Body of pancreas (tissue), 4 donors: Measurements from ENCODE around the gene SERPINA12. TPM values are rescaled to one million over a fixed set of nuclear protein-coding genes. Genes with fewer than 3 reads are reported as not detected.

Source experiments
- ATAC-seq: fragments of 150-250 bp; one replicate; pipeline ENCODE4 v1.9.1; 2016
- DNase-seq, 4 donors: peaks; one replicate each; pipeline ENCODE4 v3.0.0-alpha.2; 2019
- H3K27ac ChIP-seq, 4 donors: fragments of 200-600 bp; sonication (generic); 1 replicate in 3 of 4; 2 replicates in 1 of 4; pipeline versions ENCODE4 v1.5.1 to v1.6.1; 2016 to 2019; ENCODE audit warnings: mild to moderate bottlenecking in 1 of 4, mixed read lengths in 1 of 4, moderate library complexity in 1 of 4
- H3K27me3 ChIP-seq, 2 donors: fragments of 200-600 bp; sonication (generic); one replicate each; pipeline ENCODE4 v1.6.0; 2016; ENCODE audit warnings: mild to moderate bottlenecking in 1 of 2
- H3K36me3 ChIP-seq, 2 donors: fragments of 200-600 bp; sonication (generic); replicated peaks in 1 of 2; 2 replicates each; pipeline ENCODE4 v1.5.1; 2016; ENCODE audit warnings: low read depth in 2 of 2; ENCODE audit not compliant: insufficient read depth in 1 of 2
- H3K4me1 ChIP-seq: fragments of 200-600 bp; sonication (generic); one replicate; pipeline ENCODE4 v1.6.0; 2016
- H3K4me3 ChIP-seq, 2 donors: fragments of 200-600 bp; sonication (generic); 1 replicate in 1 of 2; 2 replicates in 1 of 2; pipeline ENCODE4 v1.5.1; 2016 to 2019
- H3K9me3 ChIP-seq, 3 donors: fragments of 200-600 bp; sonication (generic); 1 replicate in 2 of 3; 2 replicates in 1 of 3; pipeline ENCODE4 v1.5.1; 2016
- POLR2A ChIP-seq, 3 donors: fragments of 450-650 bp; IDR thresholded peaks; one replicate each; pipeline ENCODE4 v1.6.1; 2016; ENCODE audit warnings: antibody characterized with exemption in 3 of 3, mild to moderate bottlenecking in 2 of 3
- WGBS, 2 donors: methylation state at CpG; one replicate each; pipeline ENCODE4 v1.1.5; 2017; 5-methylcytosine and 5-hydroxymethylcytosine counted together
- intact Hi-C: fragments of 100-400 bp; cut with DNase I; formaldehyde crosslinking; loops from one replicate; pipeline ENCODE4 v1.15.1; 2023
- total RNA-seq, 2 donors: library from RNA; depleted of rRNA; stranded (reverse); fragments of >200 nt; gene quantifications; one replicate each; pipeline ENCODE4 v1.1.0, GENCODE V29; 2016
- TF ChIP-seq, protein P1 (sequence below), 7 experiments: fragments of 450-650 bp in 4 of 7; fragments of 200-600 bp in 3 of 7; sonication (generic) in 3 of 7; IDR thresholded peaks; one replicate each; pipeline ENCODE4 v1.5.1; 2016 to 2019; ENCODE audit warnings: antibody characterized with exemption in 7 of 7

SERPINA12 gene
- total RNA-seq, 2 donors from 2014 or later, result not detected

DNA sequence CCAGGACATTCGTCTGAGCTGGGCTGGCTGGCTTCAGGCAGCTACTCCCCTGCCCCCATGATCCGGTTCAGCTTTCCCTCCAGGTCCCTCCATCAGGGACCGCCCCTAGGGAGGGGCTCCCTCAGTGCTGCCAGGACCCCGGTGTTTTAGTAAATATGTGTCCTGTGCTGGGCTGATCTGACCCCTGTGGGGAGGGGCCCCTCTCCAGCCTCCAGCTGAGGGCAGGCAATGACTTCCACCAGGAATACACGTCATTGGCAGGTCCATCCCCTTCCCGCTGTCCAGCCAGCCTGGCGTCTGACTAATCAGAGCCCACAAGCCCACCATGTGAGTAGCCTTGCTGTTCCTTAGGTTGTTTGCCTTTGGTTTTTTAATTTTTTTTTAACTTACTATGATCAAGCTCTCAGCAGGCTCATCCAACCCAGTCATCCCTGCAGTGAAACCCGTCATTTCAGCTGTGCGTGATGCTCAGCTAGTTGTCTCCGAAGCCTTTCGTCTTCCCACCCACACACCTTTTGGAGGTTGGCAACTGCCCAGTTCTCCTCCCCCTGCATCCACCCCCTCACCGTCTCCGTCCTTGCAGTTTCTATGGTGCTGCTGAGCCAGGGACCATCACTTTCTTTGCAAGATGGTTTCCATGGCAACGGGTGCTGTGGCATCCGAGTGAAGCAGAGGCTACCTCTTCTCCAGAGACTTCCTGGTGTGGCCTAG lies 36.0 kb upstream of the SERPINA12 start:
- 76 to 81% methylated on average over 12 to 15 of the region's 15 CpGs for WGBS, 2 donors
- TF ChIP-seq, protein P1, sequence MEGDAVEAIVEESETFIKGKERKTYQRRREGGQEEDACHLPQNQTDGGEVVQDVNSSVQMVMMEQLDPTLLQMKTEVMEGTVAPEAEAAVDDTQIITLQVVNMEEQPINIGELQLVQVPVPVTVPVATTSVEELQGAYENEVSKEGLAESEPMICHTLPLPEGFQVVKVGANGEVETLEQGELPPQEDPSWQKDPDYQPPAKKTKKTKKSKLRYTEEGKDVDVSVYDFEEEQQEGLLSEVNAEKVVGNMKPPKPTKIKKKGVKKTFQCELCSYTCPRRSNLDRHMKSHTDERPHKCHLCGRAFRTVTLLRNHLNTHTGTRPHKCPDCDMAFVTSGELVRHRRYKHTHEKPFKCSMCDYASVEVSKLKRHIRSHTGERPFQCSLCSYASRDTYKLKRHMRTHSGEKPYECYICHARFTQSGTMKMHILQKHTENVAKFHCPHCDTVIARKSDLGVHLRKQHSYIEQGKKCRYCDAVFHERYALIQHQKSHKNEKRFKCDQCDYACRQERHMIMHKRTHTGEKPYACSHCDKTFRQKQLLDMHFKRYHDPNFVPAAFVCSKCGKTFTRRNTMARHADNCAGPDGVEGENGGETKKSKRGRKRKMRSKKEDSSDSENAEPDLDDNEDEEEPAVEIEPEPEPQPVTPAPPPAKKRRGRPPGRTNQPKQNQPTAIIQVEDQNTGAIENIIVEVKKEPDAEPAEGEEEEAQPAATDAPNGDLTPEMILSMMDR (IDR thresholded peaks at IDR 0.05), result no peak
- TF ChIP-seq POLR2A (IDR thresholded peaks at IDR 0.05), result no peak
- Histone ChIP-seq H3K4me1 (peaks cover 14% of the 10 kb centered on the region), H3K36me3 (no peaks in the 10 kb centered on the region), H3K4me3 (no peak overlapping the region), H3K27me3 (no peaks in the 10 kb centered on the region), H3K27ac (no peak overlapping the region), H3K9me3 (peaks cover 0 to 3% (median 0%) of the 10 kb centered on the region in 3 donors)
- ATAC-seq (no peak), DNase-seq (no peak)
- intact Hi-C loops, result loop anchor here (5.0 kb wide), 1 partner anchor 108 kb away; no protein-coding TSS in a partner anchor

DNA sequence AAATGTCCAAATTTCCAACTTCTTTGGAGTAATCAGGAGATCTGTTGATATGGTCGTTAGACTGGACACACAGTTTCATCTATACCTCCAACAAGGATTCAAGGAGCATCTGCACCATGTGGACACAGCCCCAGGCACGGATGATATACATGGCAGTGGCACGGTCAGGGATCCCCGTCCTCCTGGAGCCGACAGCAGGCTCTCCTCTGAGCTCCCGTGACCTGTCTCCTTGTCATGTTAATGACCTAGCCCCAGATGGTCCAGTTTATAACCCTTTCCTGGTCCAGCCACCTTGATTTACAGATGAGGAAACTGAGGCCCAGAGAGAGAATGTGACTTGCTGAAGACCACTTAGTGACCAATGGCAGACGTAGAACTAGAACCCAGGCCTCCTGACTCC lies 35.5 kb upstream of the SERPINA12 start:
- peaks cover 20% of the 10 kb centered on the region for H3K4me1 ChIP-seq
- TF ChIP-seq POLR2A (IDR thresholded peaks at IDR 0.05), result no peak
- TF ChIP-seq, protein P1 (IDR thresholded peaks at IDR 0.05), result no peak
- intact Hi-C loops, result loop anchor here (5.0 kb wide), 1 partner anchor 107 kb away; no protein-coding TSS in a partner anchor
- no peak overlapping the region for H3K4me3 ChIP-seq
- H3K27me3 ChIP-seq, result no peaks in the 10 kb centered on the region
- H3K36me3 ChIP-seq, result no peaks in the 10 kb centered on the region
- H3K27ac ChIP-seq, result no peak overlapping the region
- H3K9me3 ChIP-seq, result peaks cover 0 to 3% (median 0%) of the 10 kb centered on the region in 3 donors
- ATAC-seq (no peak), DNase-seq (no peak)
- 75 to 77% methylated on average over 7 of the region's 7 CpGs for WGBS, 2 donors

DNA sequence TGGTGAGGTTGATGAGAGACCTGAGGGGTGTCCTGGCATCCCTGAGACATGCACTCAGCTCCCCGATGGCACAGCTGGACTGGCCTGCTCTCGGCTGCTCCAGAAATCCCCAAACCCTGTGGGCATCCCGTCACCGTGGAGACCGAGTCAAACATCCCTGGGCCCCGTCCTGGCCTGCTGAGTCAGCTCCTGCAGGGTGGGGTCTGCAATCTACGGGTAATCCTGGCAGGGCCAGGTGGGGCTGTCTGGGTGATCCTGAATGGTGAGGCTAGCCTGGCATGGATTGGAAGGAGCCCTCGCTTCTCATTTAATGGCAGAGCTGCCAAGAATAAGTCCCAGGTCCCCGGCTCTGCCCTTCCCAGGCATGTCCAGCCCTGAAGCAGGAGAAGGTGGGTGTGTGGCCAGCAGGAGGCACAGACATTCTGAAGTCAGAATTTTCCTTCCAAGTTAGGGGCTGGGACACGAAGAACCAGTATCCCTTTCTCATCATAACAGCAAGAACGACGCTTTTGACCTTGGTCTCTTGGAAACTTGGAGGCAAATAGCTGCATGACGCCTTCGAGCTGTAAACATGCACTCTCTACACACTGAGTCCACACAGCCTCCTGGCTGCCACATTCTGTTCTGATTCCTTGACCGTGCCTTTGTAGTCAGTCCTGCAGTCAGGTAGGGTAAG lies 34.3 kb upstream of the SERPINA12 start:
- Histone ChIP-seq H3K4me1 (peaks cover 20% of the 10 kb centered on the region), H3K27ac (no peak overlapping the region), H3K36me3 (no peaks in the 10 kb centered on the region), H3K9me3 (peaks cover 0 to 3% (median 0%) of the 10 kb centered on the region in 3 donors), H3K4me3 (no peak overlapping the region), H3K27me3 (no peaks in the 10 kb centered on the region)
- WGBS, 2 donors, result 60 to 66% methylated on average over 15 of the region's 15 CpGs
- no peak for TF ChIP-seq POLR2A (IDR thresholded peaks at IDR 0.05)
- TF ChIP-seq, protein P1 (IDR thresholded peaks at IDR 0.05), result peak in 3 of 7 experiments; percentile 14 to 23 (median 18)
- ATAC-seq (peak; percentile 41), DNase-seq (peak in 3 of 4 donors; percentile 21 to 56 (median 37))
- intact Hi-C loops, result no loop called here

DNA sequence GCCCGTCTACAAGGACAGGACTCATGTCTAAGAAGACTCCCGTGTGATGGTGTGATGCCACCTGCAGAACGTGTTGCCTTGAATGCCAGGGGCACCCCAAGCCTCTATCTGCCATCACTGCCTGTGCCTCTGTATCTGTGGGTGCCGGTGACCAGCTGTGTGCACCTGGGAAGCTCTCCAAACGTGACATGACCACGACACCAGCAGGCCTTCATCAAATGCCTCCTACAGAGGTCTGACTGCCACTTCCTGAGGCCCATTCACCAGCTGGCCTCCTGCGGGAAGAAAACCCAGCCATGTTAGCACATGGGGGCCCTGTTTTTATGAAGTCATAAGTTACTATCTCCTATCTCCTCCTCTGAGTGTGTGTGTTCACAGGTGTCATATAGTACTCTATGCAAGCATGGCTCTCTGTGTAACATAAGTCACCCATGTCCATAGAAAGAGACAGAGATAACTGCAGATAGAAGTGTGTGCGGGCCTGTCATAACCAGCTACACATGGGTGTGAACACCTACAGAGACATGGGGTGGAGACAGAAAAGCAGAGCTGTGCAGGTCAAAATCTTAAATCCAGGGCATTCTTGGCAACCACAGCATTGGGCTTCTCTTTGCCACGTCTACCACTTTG lies 33.7 kb upstream of the SERPINA12 start:
- Histone ChIP-seq H3K9me3 (peaks cover 0 to 3% (median 0%) of the 10 kb centered on the region in 3 donors), H3K36me3 (no peaks in the 10 kb centered on the region), H3K4me3 (no peak overlapping the region), H3K27me3 (no peaks in the 10 kb centered on the region), H3K4me1 (peaks cover 20% of the 10 kb centered on the region), H3K27ac (no peak overlapping the region)
- WGBS, 2 donors, result 81 to 83% methylated on average over 6 to 9 of the region's 9 CpGs
- ATAC-seq (no peak), DNase-seq (no peak)
- no peak for TF ChIP-seq POLR2A (IDR thresholded peaks at IDR 0.05)
- TF ChIP-seq, protein P1 (IDR thresholded peaks at IDR 0.05), result no peak
- intact Hi-C loops, result no loop called here
